Sigmoid colon (tissue), 7 donors: ENCODE results near the gene SPATA20. TPM values are rescaled to one million over a fixed set of nuclear protein-coding genes. Genes with fewer than 3 reads are reported as not detected.

Experiments used
- DNase-seq: peaks from one replicate; pipeline ENCODE4 v3.0.0-alpha.2; 2019
- H3K27ac ChIP-seq, 4 donors: fragments of 200-600 bp; sonication (generic); one replicate each; pipeline ENCODE4 v1.5.1; 2016 to 2019; ENCODE audit warnings: mild to moderate bottlenecking in 1 of 4
- H3K27me3 ChIP-seq, 3 donors: fragments of 200-600 bp; sonication (generic); one replicate each; pipeline ENCODE4 v1.5.1; 2019; ENCODE audit warnings: mild to moderate bottlenecking in 1 of 3
- H3K36me3 ChIP-seq, 4 donors: fragments of 200-600 bp; sonication (generic); one replicate each; pipeline ENCODE4 v1.5.1; 2016 to 2019
- H3K4me1 ChIP-seq, 4 donors: fragments of 200-600 bp; sonication (generic); one replicate each; pipeline ENCODE4 v1.5.1; 2017 to 2019
- H3K4me3 ChIP-seq, 4 donors: fragments of 200-600 bp; sonication (generic); one replicate each; pipeline ENCODE4 v1.5.1; 2017 to 2019; ENCODE audit warnings: mild to moderate bottlenecking in 2 of 4, moderate library complexity in 1 of 4
- H3K9me3 ChIP-seq, 4 donors: fragments of 200-600 bp in 3 of 4; sonication (generic) in 3 of 4; one replicate each; pipeline versions ENCODE4 v1.5.1 to v1.6.1; 2013 to 2019
- CTCF ChIP-seq, 4 experiments: fragments of 450-650 bp in 3 of 4; fragments of 200-600 bp in 1 of 4; IDR thresholded peaks; one replicate each; pipeline ENCODE4 v1.5.1; 2016 to 2019; ENCODE audit warnings: antibody characterized with exemption in 4 of 4, mild to moderate bottlenecking in 3 of 4, moderate library complexity in 2 of 4
- EP300 ChIP-seq, 4 donors: sonication (generic); formaldehyde crosslinking; IDR thresholded peaks; one replicate each; pipeline ENCODE4 v1.6.1; 2017; ENCODE audit warnings: antibody characterized with exemption in 4 of 4
- POLR2A ChIP-seq, 2 donors: fragments of 450-650 bp; IDR thresholded peaks; one replicate each; pipeline ENCODE4 v1.6.1; 2016; ENCODE audit warnings: antibody characterized with exemption in 2 of 2, mild to moderate bottlenecking in 2 of 2, moderate library complexity in 2 of 2
- POLR2AphosphoS5 ChIP-seq, 4 donors: sonication (generic); formaldehyde crosslinking; IDR thresholded peaks; one replicate each; pipeline ENCODE4 v1.6.1; 2017; ENCODE audit warnings: antibody characterized with exemption in 4 of 4
- WGBS, 2 donors: extraction: QIAGEN DNeasy Blood & Tissue Kit; methylation state at CpG; one replicate each; pipeline ENCODE4 v1.1.7; 2013; 5-methylcytosine and 5-hydroxymethylcytosine counted together
- intact Hi-C: fragments of 100-400 bp; cut with DNase I; formaldehyde crosslinking; loops from one replicate; pipeline ENCODE4 v1.15.1; 2023
- polyA plus RNA-seq, 3 donors: library from polyadenylated mRNA; stranded (reverse); fragments of 200-250 nt; gene quantifications; one replicate each; pipeline ENCODE4 v1.2.3, GENCODE V29; 2013
- total RNA-seq, 4 donors: library from RNA; depleted of rRNA; stranded (reverse); fragments of >200 nt; gene quantifications; one replicate each; pipeline ENCODE4 v1.1.0, GENCODE V29; 2016
- donor health status: healthy with polysubstance abuse.
- donor health status: Bipolar disorder and iron deficiency.
- donor health status: healthy.

SPATA20 gene
- total and polyA plus RNA-seq, 7 donors: 24.0 to 81.7 (median 45.1) TPM

- no peak overlapping the region for H3K4me3 ChIP-seq
- TF ChIP-seq POLR2AphosphoS5 (IDR thresholded peaks at IDR 0.05): no peak
- TF ChIP-seq EP300 (IDR thresholded peaks at IDR 0.05): no peak
- no peak for TF ChIP-seq CTCF (IDR thresholded peaks at IDR 0.05)
- TF ChIP-seq POLR2A (IDR thresholded peaks at IDR 0.05): no peak
- no peaks in the 10 kb centered on the region for H3K36me3 ChIP-seq
- H3K27ac ChIP-seq: no peak overlapping the region
- intact Hi-C loops: no loop called here
- H3K27me3 ChIP-seq: no peaks in the 10 kb centered on the region
- DNase-seq: no peak
- H3K4me1 ChIP-seq: peaks cover 0 to 20% (median 19%) of the 10 kb centered on the region in 4 donors
- H3K9me3 ChIP-seq: no peaks in the 10 kb centered on the region
- 94 to 96% methylated on average over 24 of the region's 24 CpGs for WGBS, 2 donors
Observed at GRCh38 chr17:50590946-50591737, 44.2 kb downstream of the SPATA20 start.

GRCh38 chr17:50593321-50593720, 46.3 kb downstream of the SPATA20 start:
- H3K9me3 ChIP-seq: no peaks in the 10 kb centered on the region
- TF ChIP-seq POLR2A (IDR thresholded peaks at IDR 0.05) (no peak), POLR2AphosphoS5 (IDR thresholded peaks at IDR 0.05) (no peak), EP300 (IDR thresholded peaks at IDR 0.05) (no peak), CTCF (IDR thresholded peaks at IDR 0.05) (no peak)
- H3K27me3 ChIP-seq: no peaks in the 10 kb centered on the region
- H3K27ac ChIP-seq: no peak overlapping the region
- H3K4me3 ChIP-seq: no peak overlapping the region
- WGBS, 2 donors: 63 to 66% methylated on average over 10 of the region's 10 CpGs
- DNase-seq: no peak
- no peaks in the 10 kb centered on the region for H3K36me3 ChIP-seq
- H3K4me1 ChIP-seq: peaks cover 0 to 20% (median 18%) of the 10 kb centered on the region in 4 donors
- intact Hi-C loops: no loop called here

GRCh38 chr17:50594128-50594823, 47.3 kb downstream of the SPATA20 start:
- H3K27me3 ChIP-seq: no peaks in the 10 kb centered on the region

GRCh38 chr17:50594892-50595291, 47.9 kb downstream of the SPATA20 start:
- no peak overlapping the region for H3K4me3 ChIP-seq
- H3K36me3 ChIP-seq: no peaks in the 10 kb centered on the region
- peaks cover 0 to 5% (median 4%) of the 10 kb centered on the region in 4 donors for H3K4me1 ChIP-seq
- H3K27me3 ChIP-seq: no peaks in the 10 kb centered on the region
- intact Hi-C loops: no loop called here
- no peaks in the 10 kb centered on the region for H3K9me3 ChIP-seq
- H3K27ac ChIP-seq: no peak overlapping the region
- 91 to 92% methylated on average over 21 of the region's 21 CpGs for WGBS, 2 donors
- no peak for DNase-seq
- TF ChIP-seq POLR2AphosphoS5 (IDR thresholded peaks at IDR 0.05) (no peak), EP300 (IDR thresholded peaks at IDR 0.05) (no peak), CTCF (IDR thresholded peaks at IDR 0.05) (no peak), POLR2A (IDR thresholded peaks at IDR 0.05) (no peak)

More at GRCh38 chr17:50594128-50594823, 47.3 kb downstream of the SPATA20 start:
- no peak overlapping the region for H3K27ac ChIP-seq
- no peak for TF ChIP-seq POLR2A (IDR thresholded peaks at IDR 0.05)
- no peak for TF ChIP-seq EP300 (IDR thresholded peaks at IDR 0.05)
- no peak for TF ChIP-seq CTCF (IDR thresholded peaks at IDR 0.05)
- TF ChIP-seq POLR2AphosphoS5 (IDR thresholded peaks at IDR 0.05): no peak
- peaks cover 0 to 11% (median 9%) of the 10 kb centered on the region in 4 donors for H3K4me1 ChIP-seq
- no peaks in the 10 kb centered on the region for H3K9me3 ChIP-seq
- DNase-seq: no peak
- H3K36me3 ChIP-seq: no peaks in the 10 kb centered on the region
- whole genome bisulfite sequencing, 2 donors: 84 to 85% methylated on average over 11 of the region's 11 CpGs
- intact Hi-C loops: no loop called here
- no peak overlapping the region for H3K4me3 ChIP-seq
